ENCODE results near the gene CASP8.

CASP8 gene

GRCh38 chr2:201242571-201243277, 17.6 kb upstream of the CASP8 start:
- no peak for DNase-seq (ENCODE audit: low read depth)

GRCh38 chr2:201244829-201245228, 15.5 kb upstream of the CASP8 start:
- DNase-seq (ENCODE audit: low read depth): no peak

GRCh38 chr2:201246280-201246679, 14.1 kb upstream of the CASP8 start:
- DNase-seq (ENCODE audit: low read depth): no peak

DNA sequence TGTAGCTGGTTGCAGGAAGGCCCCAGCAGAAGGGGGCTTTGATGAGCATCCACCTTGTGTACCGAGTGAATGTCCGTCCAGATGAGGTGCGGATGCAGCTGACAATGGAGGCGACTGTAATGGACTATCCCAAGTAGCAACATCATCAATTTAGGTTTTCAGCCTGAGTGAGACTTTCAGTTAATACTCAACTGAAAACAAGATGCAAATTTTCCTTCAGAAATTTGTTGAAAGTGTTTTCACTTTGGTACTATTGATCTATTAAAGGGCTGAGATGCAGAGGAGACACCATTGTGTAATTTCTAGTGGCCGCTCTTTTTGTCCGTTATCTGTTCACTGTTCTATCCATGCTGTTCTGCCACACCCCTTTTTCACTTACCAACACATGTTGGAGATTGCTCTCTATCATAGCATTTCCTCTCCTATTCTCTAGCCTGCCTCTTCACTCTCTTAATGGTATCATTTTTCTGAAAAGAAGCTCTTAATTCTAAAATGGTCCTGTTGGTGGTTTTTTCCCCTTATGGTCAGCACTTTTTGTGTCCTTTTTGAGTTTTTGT, 12.0 kb upstream of the CASP8 start:
- DNase-seq (ENCODE audit: low read depth): no peak

DNA sequence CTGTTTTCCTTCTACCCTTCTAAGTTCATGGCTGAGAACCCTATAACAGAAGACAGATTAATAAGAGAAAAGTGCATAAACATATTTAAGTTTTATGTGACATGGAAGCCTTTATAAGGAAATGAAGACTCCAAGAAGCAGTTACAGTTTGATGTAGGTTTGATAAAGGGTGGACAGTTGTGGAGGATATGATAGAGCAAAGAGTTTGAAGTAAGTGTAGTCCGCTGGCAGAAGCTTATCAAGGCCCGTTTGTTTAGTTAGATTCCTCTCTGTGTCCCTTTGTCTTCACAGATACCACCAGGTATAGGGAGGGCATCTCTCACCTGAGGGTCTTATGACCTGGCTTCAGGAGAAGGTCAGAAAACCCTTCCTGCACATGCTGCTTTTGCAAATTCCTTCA, 10.4 kb upstream of the CASP8 start:
- DNase-seq (ENCODE audit: low read depth): no peak

GRCh38 chr2:201250741-201251140, 9.6 kb upstream of the CASP8 start:
- DNase-seq (ENCODE audit: low read depth): no peak

DNA sequence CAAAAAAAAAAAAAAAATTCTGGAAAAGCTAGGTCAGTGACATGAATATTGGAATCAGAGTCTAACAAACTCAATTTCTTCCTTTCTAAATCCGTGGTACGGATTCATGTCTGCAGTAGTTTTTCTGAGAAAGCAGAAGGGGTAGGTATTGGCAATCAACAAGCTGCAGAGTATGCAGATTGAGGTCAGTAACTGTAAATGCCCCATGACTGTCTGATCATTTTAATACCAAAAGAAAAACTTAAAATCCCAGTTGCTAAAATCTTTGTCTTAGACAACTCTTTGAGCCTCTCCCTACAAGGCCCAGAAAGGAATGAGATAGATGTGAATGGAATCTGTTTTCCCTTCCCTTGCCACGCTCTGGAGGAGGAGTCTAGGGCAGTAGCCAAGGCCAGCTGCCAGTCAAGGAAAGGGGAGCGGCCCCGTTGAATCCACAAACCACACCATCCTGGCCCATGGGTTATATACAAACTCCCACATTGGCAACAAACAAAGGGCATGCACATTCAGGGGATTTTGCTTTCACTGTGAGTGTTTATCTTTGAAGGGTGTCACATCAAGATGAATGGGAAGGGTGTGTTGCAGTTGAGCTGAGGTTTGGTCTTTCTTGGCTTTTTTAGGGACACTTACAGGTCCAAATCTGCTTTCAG, 6.1 kb upstream of the CASP8 start:
- no peak for DNase-seq (ENCODE audit: low read depth)

DNA sequence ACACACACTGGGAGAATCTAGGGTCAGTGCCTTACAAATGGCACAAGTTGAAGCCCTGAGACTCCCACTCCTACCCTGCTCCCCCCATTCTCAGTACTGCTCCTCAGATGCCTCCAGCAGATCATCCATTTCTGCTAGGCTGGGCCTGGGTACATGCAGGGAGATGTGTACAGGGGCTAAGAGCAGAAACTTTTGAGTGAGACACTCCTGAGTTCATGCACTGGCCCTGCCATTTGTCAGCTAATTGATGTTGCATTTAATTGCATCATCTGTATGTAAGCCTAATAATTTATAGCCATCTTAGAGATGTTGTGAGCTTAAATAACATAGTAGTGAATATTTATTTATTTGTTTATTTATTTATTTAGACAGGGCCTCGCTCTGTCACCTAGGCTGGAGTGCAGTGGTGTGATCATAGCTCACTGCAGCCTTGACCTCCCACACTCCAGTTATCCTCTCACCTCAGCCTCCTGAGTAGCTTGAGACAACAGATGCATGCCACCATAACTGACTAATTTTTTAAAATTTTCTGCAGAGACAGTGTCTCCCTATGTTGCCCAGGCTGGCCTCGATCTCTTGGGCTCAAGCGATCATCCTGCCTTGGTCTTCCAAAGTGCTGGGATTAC, 4.8 kb upstream of the CASP8 start:
- no peak for DNase-seq (ENCODE audit: low read depth)

DNA sequence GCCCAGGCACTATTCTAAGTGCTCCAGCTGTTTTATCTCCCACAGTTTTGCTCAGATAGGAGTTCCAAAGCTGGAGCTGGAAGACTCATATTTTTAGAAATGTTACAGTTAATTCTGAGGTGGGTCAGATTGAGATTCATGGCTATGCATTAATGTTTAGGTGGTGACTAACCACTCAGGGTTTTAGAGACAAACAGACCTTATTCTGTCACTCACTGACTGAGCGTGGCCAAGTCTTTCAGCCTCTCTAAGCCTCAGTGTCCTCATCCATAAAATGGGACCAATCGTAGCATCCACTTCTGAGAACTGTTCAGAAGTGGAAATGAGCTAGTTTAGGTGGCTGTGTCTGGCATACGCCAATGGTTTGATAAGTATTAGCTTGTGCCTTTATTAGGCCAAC, 4.3 kb upstream of the CASP8 start:
- no peak for DNase-seq (ENCODE audit: low read depth)

DNA sequence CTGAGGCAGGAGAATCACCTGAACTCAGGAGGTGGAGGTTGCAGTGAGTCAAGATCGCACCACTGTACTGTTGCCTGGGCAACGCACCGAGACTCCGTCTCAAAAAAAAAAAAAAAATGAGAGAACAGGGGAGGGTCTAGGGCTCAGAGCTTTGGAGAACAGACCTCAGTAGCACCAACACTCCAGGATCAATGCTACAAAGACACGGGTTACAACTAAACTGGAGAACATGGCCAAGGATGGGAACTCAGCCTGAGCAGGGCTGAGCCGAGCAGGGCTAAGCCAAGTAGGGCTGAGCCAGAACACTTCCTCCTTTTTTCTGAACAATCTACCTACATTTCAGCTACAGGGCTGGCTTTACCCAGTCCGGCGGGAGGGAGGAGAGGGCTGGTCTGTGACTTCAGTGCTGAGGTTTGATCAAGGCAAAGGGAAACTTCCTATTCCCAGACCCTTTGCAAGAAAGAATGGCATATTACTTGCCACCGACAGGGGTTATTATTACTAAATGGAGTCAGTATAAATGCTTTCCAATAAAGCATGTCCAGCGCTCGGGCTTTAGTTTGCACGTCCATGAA, 2.9 kb upstream of the CASP8 start:
- DNase-seq (ENCODE audit: low read depth): peak; percentile 19

DNA sequence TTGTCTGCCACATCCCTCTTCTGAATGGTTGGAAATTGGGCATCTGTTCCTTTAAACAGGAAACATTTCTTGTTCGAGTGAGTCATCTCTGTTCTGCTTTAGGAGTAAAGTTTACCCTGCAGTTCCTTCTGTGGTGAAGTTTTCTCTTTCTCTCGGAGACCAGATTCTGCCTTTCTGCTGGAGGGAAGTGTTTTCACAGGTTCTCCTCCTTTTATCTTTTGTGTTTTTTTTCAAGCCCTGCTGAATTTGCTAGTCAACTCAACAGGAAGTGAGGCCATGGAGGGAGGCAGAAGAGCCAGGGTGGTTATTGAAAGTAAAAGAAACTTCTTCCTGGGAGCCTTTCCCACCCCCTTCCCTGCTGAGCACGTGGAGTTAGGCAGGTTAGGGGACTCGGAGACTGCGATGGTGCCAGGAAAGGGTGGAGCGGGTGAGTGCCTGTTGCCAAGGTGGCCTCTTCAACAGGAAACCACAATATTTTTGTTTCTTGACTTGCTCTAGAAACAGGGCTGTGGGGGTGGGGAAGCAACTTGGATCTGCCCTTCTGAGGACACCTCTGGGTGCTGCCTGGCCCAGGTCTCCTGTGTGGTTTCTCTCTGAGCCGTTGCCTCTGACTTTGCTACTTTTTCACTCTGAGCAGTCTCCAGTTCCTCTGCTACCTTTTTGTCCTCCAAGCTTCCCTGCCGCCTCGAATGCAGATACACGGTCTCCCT, 2.2 kb upstream of the CASP8 start:
- peak; percentile 77 for DNase-seq (ENCODE audit: low read depth)

DNA sequence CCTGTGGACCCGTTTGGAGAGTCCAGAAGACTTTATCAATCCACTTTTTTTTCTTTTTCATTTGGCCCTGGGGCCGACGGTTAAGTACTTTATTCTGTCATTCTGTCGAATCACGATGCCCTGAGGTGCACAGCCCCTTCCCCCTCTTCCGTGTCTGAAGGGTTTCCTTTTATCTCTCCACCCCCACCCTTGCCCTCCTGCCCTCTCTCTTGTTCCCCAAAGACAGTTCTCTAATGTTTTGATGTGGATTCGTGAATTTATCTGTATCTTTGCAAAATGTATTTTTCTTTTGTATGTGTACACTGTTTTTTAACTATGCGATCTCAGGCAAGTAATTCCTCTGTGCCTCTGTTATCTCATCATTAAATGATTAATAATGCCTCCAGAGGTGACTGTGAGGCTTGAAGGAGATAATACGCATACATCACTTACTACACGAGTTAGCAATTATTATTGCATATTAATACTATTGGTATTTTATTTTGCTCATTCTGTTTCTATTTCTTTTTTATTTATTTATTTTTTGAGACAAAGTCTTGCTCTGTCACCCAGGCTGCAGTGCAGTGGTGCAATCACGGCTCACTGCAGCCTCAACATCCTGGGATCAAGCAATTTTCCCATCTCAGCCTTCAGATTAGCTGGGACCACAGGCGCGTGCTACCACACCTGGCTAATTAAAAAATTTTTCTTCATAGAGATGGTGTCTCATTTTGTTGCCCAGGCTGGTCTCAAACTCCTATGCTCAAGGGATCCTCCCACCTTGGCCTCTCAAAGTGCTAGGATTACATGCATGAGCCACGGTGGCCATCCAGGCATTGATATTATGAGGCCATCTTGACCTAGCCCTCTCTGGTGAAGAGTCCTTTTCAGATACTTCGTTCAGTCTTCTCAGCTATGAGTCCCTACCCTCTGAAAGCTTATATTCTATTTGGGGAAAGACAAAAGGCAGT, 1.4 kb upstream of the CASP8 start:
- no peak for DNase-seq (ENCODE audit: low read depth)

GRCh38 chr2:201261471-201261870, 1.1 kb downstream of the CASP8 start:
- DNase-seq (ENCODE audit: low read depth): peak; percentile 14

- DNase-seq (ENCODE audit: low read depth): no peak
Measured at GRCh38 chr2:201261906-201262305, 1.6 kb downstream of the CASP8 start.

DNA sequence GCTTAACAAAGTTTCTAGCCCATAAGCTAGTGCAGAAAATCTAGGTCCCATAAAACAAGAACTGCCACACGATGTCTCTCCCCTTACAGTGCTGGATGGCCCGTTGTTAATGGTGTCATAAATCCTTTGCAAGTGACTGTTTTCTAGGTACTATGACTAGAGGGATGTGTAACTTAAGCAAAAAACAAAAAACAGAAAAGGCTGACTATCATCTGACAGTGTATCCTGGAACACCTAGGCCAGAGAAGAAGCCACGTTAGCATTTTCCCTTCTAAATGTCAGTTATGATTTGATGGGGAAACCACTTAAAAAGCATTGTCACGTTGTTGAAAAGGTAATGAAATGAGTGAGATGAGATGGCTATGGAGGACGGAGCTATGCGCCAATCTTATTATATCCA, 2.4 kb downstream of the CASP8 start:
- no peak for DNase-seq (ENCODE audit: low read depth)

- DNase-seq (ENCODE audit: low read depth): peak; percentile 24
Measured at GRCh38 chr2:201263779-201264178, 3.4 kb downstream of the CASP8 start.

DNA sequence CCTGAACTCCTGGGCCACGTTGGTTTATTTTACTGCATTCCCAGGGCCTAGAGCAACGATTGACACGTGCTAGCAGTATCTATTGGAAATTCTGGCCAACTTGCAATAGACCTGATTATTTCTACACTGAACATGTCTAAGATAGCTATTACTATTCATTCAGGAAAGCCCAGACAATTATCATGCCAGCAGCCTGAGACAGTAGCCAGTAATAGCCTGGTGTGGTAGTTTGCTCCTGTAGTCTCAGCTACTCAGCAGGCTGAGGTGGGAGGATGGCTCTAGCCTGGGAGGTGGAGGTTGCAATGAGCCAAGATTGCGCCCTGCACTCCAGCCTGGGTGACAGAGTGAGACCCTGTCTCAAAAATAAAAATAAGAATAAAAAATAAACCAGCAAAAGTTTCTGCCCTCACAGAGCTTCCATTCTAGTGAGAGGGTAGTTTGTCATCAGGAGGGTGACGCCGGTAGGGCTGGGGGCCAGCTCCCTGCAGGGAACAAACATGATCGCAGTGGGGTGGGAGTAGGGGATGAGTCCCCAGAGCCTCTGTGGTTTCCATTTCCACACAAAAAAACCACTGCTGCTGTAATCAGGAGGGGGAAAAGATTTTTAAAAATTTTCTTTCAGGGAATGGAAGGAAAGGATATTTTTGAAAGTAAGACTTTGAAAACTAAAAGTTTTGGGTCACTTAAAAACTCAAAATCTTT, 4.3 kb downstream of the CASP8 start:
- DNase-seq (ENCODE audit: low read depth): no peak

GRCh38 chr2:201266629-201267028, 6.3 kb downstream of the CASP8 start:
- DNase-seq (ENCODE audit: low read depth): no peak

GRCh38 chr2:201267278-201268030, 7.1 kb downstream of the CASP8 start:
- DNase-seq (ENCODE audit: low read depth): no peak

DNA sequence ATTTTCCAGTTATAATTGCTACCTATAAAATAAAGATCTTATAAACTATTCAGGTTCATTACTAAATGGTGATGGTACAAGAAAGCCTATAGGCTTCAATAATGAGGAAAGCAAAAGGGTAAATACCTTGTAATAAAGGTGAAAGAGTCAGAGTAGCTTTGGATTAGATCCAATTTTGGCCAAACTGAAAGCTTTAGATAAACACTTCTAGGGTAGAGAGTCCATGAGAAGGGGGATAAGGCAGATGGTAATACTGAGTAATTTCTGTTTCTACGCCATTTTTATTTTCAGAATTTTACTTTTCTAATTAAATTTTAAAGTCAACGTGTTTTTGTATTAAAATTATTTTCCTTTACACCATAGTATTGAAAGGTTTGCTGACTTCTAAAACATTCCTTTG, 9.4 kb downstream of the CASP8 start:
- no peak for DNase-seq (ENCODE audit: low read depth)

All from stimulated activated CD4-positive, alpha-beta T cell treated with anti-CD3 and anti-CD28 coated beads, Interleukin-2, amount 100 ng/mL, for 4 hours (primary cell).